Measurements from ENCODE around the gene WDR4.
"Not testable (repeated sequence)": the region's sequence is repeated elsewhere in the genome, so short reads cannot be mapped to it uniquely, and the experiment has no call there.

The WDR4 gene

GRCh38 chr21:42812528-42813241 is 66.7 kb downstream of the WDR4 start:
- not testable (repeated sequence) for H3K4me3 ChIP-seq (ENCODE audit: low read length); H3K36me3 ChIP-seq (ENCODE audit: control insufficient read depth, insufficient read depth, low read length); DNase-seq (ENCODE audit: low read depth, low spot score); H3K27me3 ChIP-seq (ENCODE audit: control insufficient read depth, insufficient read depth, low read length); H3K27ac ChIP-seq (ENCODE audit: low read length); H3K4me1 ChIP-seq (ENCODE audit: control insufficient read depth, insufficient read depth, low read length); H3K9me3 ChIP-seq (ENCODE audit: control insufficient read depth, insufficient read depth, low read length)
- WGBS (ENCODE audit: insufficient coverage, insufficient read length) = no CpG with 5 or more reads among the region's 5 CpGs

- Histone ChIP-seq H3K4me3 (ENCODE audit: low read length) (no peak overlapping the region), H3K27ac (ENCODE audit: low read length) (no peak overlapping the region), H3K9me3 (ENCODE audit: control insufficient read depth, insufficient read depth, low read length) (no peaks in the 10 kb centered on the region; the same call in 1 of the 2 replicates), H3K36me3 (ENCODE audit: control insufficient read depth, insufficient read depth, low read length) (no peaks in the 10 kb centered on the region), H3K27me3 (ENCODE audit: control insufficient read depth, insufficient read depth, low read length) (no peaks in the 10 kb centered on the region), H3K4me1 (ENCODE audit: control insufficient read depth, insufficient read depth, low read length) (no peaks in the 10 kb centered on the region)
- DNase-seq (ENCODE audit: low read depth, low spot score) = no peak
- WGBS (ENCODE audit: insufficient coverage, insufficient read length) = no CpG with 5 or more reads among the region's 6 CpGs
Measured at GRCh38 chr21:42811960-42812359, 67.4 kb downstream of the WDR4 start.

GRCh38 chr21:42809577-42810475 is 69.5 kb downstream of the WDR4 start:
- WGBS (ENCODE audit: insufficient coverage, insufficient read length) = no CpG with 5 or more reads among the region's 18 CpGs

GRCh38 chr21:42809171-42809570 is 70.2 kb downstream of the WDR4 start:
- Histone ChIP-seq H3K27ac (ENCODE audit: low read length) (no peak overlapping the region), H3K36me3 (ENCODE audit: control insufficient read depth, insufficient read depth, low read length) (no peaks in the 10 kb centered on the region), H3K9me3 (ENCODE audit: control insufficient read depth, insufficient read depth, low read length) (no peaks in the 10 kb centered on the region), H3K4me3 (ENCODE audit: low read length) (no peak overlapping the region), H3K27me3 (ENCODE audit: control insufficient read depth, insufficient read depth, low read length) (no peaks in the 10 kb centered on the region), H3K4me1 (ENCODE audit: control insufficient read depth, insufficient read depth, low read length) (no peaks in the 10 kb centered on the region)
- no peak for DNase-seq (ENCODE audit: low read depth, low spot score)
- no CpG with 5 or more reads among the region's 7 CpGs for WGBS (ENCODE audit: insufficient coverage, insufficient read length)

More at GRCh38 chr21:42809577-42810475, 69.5 kb downstream of the WDR4 start:
- no peaks in the 10 kb centered on the region for H3K9me3 ChIP-seq (ENCODE audit: control insufficient read depth, insufficient read depth, low read length)
- no peak for DNase-seq (ENCODE audit: low read depth, low spot score)
- no peaks in the 10 kb centered on the region for H3K36me3 ChIP-seq (ENCODE audit: control insufficient read depth, insufficient read depth, low read length)
- no peaks in the 10 kb centered on the region for H3K4me1 ChIP-seq (ENCODE audit: control insufficient read depth, insufficient read depth, low read length)
- no peaks in the 10 kb centered on the region for H3K27me3 ChIP-seq (ENCODE audit: control insufficient read depth, insufficient read depth, low read length)
- H3K4me3 ChIP-seq (ENCODE audit: low read length) = no peak overlapping the region
- no peak overlapping the region for H3K27ac ChIP-seq (ENCODE audit: low read length)

- Histone ChIP-seq H3K4me3 (ENCODE audit: low read length) (no peak overlapping the region), H3K36me3 (ENCODE audit: control insufficient read depth, insufficient read depth, low read length) (no peaks in the 10 kb centered on the region), H3K9me3 (ENCODE audit: control insufficient read depth, insufficient read depth, low read length) (no peaks in the 10 kb centered on the region), H3K27ac (ENCODE audit: low read length) (no peak overlapping the region), H3K4me1 (ENCODE audit: control insufficient read depth, insufficient read depth, low read length) (no peaks in the 10 kb centered on the region), H3K27me3 (ENCODE audit: control insufficient read depth, insufficient read depth, low read length) (no peaks in the 10 kb centered on the region)
- WGBS (ENCODE audit: insufficient coverage, insufficient read length) = no CpG with 5 or more reads among the region's 13 CpGs
- DNase-seq (ENCODE audit: low read depth, low spot score) = no peak
Measured at GRCh38 chr21:42807938-42808613, 71.3 kb downstream of the WDR4 start.

- not testable (repeated sequence) for H3K4me3 ChIP-seq (ENCODE audit: low read length); H3K27ac ChIP-seq (ENCODE audit: low read length); H3K36me3 ChIP-seq (ENCODE audit: control insufficient read depth, insufficient read depth, low read length); H3K9me3 ChIP-seq (ENCODE audit: control insufficient read depth, insufficient read depth, low read length); H3K4me1 ChIP-seq (ENCODE audit: control insufficient read depth, insufficient read depth, low read length); DNase-seq (ENCODE audit: low read depth, low spot score); H3K27me3 ChIP-seq (ENCODE audit: control insufficient read depth, insufficient read depth, low read length)
- WGBS (ENCODE audit: insufficient coverage, insufficient read length) = no CpG with 5 or more reads among the region's 16 CpGs
Measured at GRCh38 chr21:42807293-42807895, 71.9 kb downstream of the WDR4 start.

- no peak for DNase-seq (ENCODE audit: low read depth, low spot score)
- Histone ChIP-seq H3K4me3 (ENCODE audit: low read length) (no peak overlapping the region), H3K27ac (ENCODE audit: low read length) (no peak overlapping the region), H3K4me1 (ENCODE audit: control insufficient read depth, insufficient read depth, low read length) (no peaks in the 10 kb centered on the region; the same call in 1 of the 2 replicates), H3K36me3 (ENCODE audit: control insufficient read depth, insufficient read depth, low read length) (no peaks in the 10 kb centered on the region), H3K27me3 (ENCODE audit: control insufficient read depth, insufficient read depth, low read length) (no peaks in the 10 kb centered on the region), H3K9me3 (ENCODE audit: control insufficient read depth, insufficient read depth, low read length) (no peaks in the 10 kb centered on the region)
- WGBS (ENCODE audit: insufficient coverage, insufficient read length) = no CpG with 5 or more reads among the region's 14 CpGs
Measured at GRCh38 chr21:42806509-42807140, 72.7 kb downstream of the WDR4 start.

- not testable (repeated sequence) for H3K27ac ChIP-seq (ENCODE audit: low read length); H3K27me3 ChIP-seq (ENCODE audit: control insufficient read depth, insufficient read depth, low read length); H3K36me3 ChIP-seq (ENCODE audit: control insufficient read depth, insufficient read depth, low read length); DNase-seq (ENCODE audit: low read depth, low spot score); H3K4me3 ChIP-seq (ENCODE audit: low read length); H3K9me3 ChIP-seq (ENCODE audit: control insufficient read depth, insufficient read depth, low read length); H3K4me1 ChIP-seq (ENCODE audit: control insufficient read depth, insufficient read depth, low read length)
- 100% methylated on average over 3 of the region's 6 CpGs for WGBS (ENCODE audit: insufficient coverage, insufficient read length)
Measured at GRCh38 chr21:42801616-42802015, 77.7 kb downstream of the WDR4 start.

- WGBS (ENCODE audit: insufficient coverage, insufficient read length) = no CpG with 5 or more reads among the region's 5 CpGs
- Histone ChIP-seq H3K9me3 (ENCODE audit: control insufficient read depth, insufficient read depth, low read length) (no peaks in the 10 kb centered on the region), H3K4me1 (ENCODE audit: control insufficient read depth, insufficient read depth, low read length) (peaks cover 2% of the 10 kb centered on the region; the same call in 1 of the 2 replicates), H3K27me3 (ENCODE audit: control insufficient read depth, insufficient read depth, low read length) (no peaks in the 10 kb centered on the region), H3K27ac (ENCODE audit: low read length) (no peak overlapping the region), H3K4me3 (ENCODE audit: low read length) (no peak overlapping the region), H3K36me3 (ENCODE audit: control insufficient read depth, insufficient read depth, low read length) (no peaks in the 10 kb centered on the region)
- DNase-seq (ENCODE audit: low read depth, low spot score) = no peak
Measured at GRCh38 chr21:42799948-42800347, 79.4 kb downstream of the WDR4 start.

GRCh38 chr21:42799516-42799915 is 79.8 kb downstream of the WDR4 start:
- no peak for DNase-seq (ENCODE audit: low read depth, low spot score)
- Histone ChIP-seq H3K36me3 (ENCODE audit: control insufficient read depth, insufficient read depth, low read length) (no peaks in the 10 kb centered on the region), H3K27me3 (ENCODE audit: control insufficient read depth, insufficient read depth, low read length) (no peaks in the 10 kb centered on the region), H3K4me3 (ENCODE audit: low read length) (no peak overlapping the region), H3K4me1 (ENCODE audit: control insufficient read depth, insufficient read depth, low read length) (peaks cover 5% of the 10 kb centered on the region), H3K27ac (ENCODE audit: low read length) (no peak overlapping the region), H3K9me3 (ENCODE audit: control insufficient read depth, insufficient read depth, low read length) (no peaks in the 10 kb centered on the region)
- 100% methylated on average over 3 of the region's 9 CpGs for WGBS (ENCODE audit: insufficient coverage, insufficient read length)
